ENCODE results near the gene PHC1.
A peak's percentile ranks its signal among the peaks of the same experiment; 100 is the strongest.
"Not testable (repeated sequence)": the region's sequence is repeated elsewhere in the genome, so short reads cannot be mapped to it uniquely, and the experiment has no call there.

The PHC1 gene

GRCh38 chr12:8914033-8914715 is at the start of gene PHC1:
Gene PHC1 (plus strand): TSS chr12:8914509. CDS start chr12:8917678, 3,169 bp downstream.
- DNase-seq (ENCODE audit: low read depth in 2 of 2), result peak; percentile 50 to 69

GRCh38 chr12:8866429-8866828 is 47.9 kb upstream of the PHC1 start:
- DNase-seq (ENCODE audit: low read depth in 2 of 2), result no peak

- DNase-seq (ENCODE audit: low read depth in 2 of 2), result no peak
These were observed 47.3 kb upstream of the PHC1 start for GRCh38 chr12:8867009-8867408.

- no peak for DNase-seq (ENCODE audit: low read depth in 2 of 2)
These were observed 46.5 kb upstream of the PHC1 start for GRCh38 chr12:8867786-8868185.

- no peak for DNase-seq (ENCODE audit: low read depth in 2 of 2)
These were observed 43.7 kb upstream of the PHC1 start for GRCh38 chr12:8870586-8870985.

GRCh38 chr12:8871068-8871467 is 43.2 kb upstream of the PHC1 start:
- no peak for DNase-seq (ENCODE audit: low read depth in 2 of 2)

- DNase-seq (ENCODE audit: low read depth in 2 of 2), result no peak
These were observed 37.4 kb upstream of the PHC1 start for GRCh38 chr12:8876887-8877286.

- no peak for DNase-seq (ENCODE audit: low read depth in 2 of 2)
These were observed 27.6 kb upstream of the PHC1 start for GRCh38 chr12:8886502-8887284.

- no peak for DNase-seq (ENCODE audit: low read depth in 2 of 2)
These were observed 27.0 kb upstream of the PHC1 start for GRCh38 chr12:8887285-8887715.

- DNase-seq (ENCODE audit: low read depth in 2 of 2), result no peak
These were observed 23.8 kb upstream of the PHC1 start for GRCh38 chr12:8890313-8891085.

- no peak for DNase-seq (ENCODE audit: low read depth in 2 of 2)
These were observed 22.3 kb upstream of the PHC1 start for GRCh38 chr12:8891976-8892375.

GRCh38 chr12:8894378-8894777 is 19.9 kb upstream of the PHC1 start:
- DNase-seq (ENCODE audit: low read depth in 2 of 2), result no peak

- no peak for DNase-seq (ENCODE audit: low read depth in 2 of 2)
These were observed 19.3 kb upstream of the PHC1 start for GRCh38 chr12:8894986-8895385.

- DNase-seq (ENCODE audit: low read depth in 2 of 2), result no peak
These were observed 17.2 kb upstream of the PHC1 start for GRCh38 chr12:8897081-8897480.

GRCh38 chr12:8899830-8900229 is 14.5 kb upstream of the PHC1 start:
- no peak for DNase-seq (ENCODE audit: low read depth in 2 of 2)

GRCh38 chr12:8902703-8903102 is 11.6 kb upstream of the PHC1 start:
- not testable (repeated sequence) for DNase-seq (ENCODE audit: low read depth in 2 of 2)

- DNase-seq (ENCODE audit: low read depth in 2 of 2), result no peak
These were observed 10.7 kb upstream of the PHC1 start for GRCh38 chr12:8903646-8904045.

- no peak for DNase-seq (ENCODE audit: low read depth in 2 of 2)
These were observed 9.6 kb upstream of the PHC1 start for GRCh38 chr12:8904665-8905064.

GRCh38 chr12:8905546-8905945 is 8.8 kb upstream of the PHC1 start:
- no peak for DNase-seq (ENCODE audit: low read depth in 2 of 2)

- no peak for DNase-seq (ENCODE audit: low read depth in 2 of 2)
These were observed 7.8 kb upstream of the PHC1 start for GRCh38 chr12:8906266-8907180.

- DNase-seq (ENCODE audit: low read depth in 2 of 2), result no peak
These were observed 6.8 kb upstream of the PHC1 start for GRCh38 chr12:8907513-8907912.
